GM20000 (cell line): ENCODE measurements around the gene ITM2A.

Experiments
- DNase-seq: peaks from one replicate; pipeline ENCODE4 v3.0.0; 2012; ENCODE audit warnings: low spot score
- TF ChIP-seq, protein P1 (sequence below): IDR thresholded peaks from 2 replicates; pipeline ENCODE4 v1.5.1; 2012; ENCODE audit warnings: mild to moderate bottlenecking, control low read depth; ENCODE audit errors: extremely low read depth, missing control alignments

Gene ITM2A

DNA sequence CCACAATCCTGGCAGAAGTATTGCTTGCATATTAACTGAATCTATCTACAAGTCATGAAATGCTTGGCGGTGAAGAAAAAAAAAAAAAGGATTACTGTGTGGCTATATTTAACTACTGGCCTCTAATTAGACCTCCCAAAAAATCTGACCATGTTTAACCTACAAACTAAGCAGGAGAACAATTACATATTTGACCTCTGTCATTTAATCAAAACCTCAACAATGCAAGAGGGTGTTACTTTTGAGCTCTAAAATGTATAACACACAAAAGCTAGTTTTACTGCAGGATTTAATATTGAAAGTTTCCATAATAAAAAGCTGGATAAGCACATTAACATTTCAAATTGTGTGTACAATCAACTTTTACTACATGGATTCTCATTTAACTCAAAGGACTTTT, 1.5 kb downstream of the ITM2A start:
- no peak for DNase-seq
- TF ChIP-seq, protein P1, sequence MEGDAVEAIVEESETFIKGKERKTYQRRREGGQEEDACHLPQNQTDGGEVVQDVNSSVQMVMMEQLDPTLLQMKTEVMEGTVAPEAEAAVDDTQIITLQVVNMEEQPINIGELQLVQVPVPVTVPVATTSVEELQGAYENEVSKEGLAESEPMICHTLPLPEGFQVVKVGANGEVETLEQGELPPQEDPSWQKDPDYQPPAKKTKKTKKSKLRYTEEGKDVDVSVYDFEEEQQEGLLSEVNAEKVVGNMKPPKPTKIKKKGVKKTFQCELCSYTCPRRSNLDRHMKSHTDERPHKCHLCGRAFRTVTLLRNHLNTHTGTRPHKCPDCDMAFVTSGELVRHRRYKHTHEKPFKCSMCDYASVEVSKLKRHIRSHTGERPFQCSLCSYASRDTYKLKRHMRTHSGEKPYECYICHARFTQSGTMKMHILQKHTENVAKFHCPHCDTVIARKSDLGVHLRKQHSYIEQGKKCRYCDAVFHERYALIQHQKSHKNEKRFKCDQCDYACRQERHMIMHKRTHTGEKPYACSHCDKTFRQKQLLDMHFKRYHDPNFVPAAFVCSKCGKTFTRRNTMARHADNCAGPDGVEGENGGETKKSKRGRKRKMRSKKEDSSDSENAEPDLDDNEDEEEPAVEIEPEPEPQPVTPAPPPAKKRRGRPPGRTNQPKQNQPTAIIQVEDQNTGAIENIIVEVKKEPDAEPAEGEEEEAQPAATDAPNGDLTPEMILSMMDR, result no peak

DNA sequence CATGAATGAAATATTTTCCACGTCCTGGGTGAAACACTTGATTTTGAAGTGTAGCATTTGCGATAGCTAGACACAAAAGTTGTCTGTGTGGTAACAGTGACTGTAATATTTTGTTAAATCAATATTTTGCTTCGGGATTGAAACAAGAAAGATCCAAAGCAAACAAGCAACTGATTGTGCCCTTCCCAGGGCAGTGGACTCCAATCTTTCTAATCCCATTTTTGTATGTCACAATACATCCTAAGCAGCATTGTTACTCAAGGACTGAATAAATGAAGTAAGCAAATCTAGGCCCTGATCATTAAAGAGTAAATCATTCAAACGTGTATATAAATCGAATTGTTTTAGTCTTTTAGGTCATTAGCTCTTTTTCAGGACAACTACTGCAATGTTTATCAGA, 2.8 kb downstream of the ITM2A start:
- no peak for DNase-seq
- TF ChIP-seq, protein P1, result no peak

DNA sequence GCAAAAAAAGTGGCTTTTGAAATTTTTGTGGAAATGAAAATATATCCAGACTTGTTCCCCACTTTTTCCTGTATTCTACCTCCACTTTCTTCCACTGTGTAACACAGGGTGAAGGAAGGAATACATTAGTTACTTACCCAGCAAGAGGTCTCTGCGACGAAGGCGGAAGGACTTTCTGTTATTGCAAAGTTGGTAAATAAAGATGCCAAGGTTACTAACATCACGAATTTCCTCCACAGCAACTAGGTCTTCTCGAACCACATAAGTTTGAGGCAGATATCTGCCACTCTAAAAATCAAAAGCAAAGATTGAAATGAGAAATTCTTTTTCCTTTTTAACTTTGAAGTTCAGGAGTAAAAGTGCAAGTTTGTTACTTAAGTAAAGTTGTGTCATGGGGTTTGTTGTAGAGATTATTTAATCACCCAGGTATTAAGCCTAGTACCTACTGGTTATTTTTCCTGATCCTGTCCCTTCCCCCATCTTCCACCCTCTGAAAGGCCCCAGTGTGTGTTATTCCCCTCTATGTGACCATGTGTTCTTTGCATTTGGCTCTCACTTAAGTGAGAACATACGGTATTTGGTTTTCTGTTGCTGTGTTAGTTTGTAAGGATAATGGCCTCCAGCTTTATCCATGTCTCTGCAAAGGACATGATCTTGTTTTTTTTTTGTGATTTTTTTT, 5.8 kb downstream of the ITM2A start:
- TF ChIP-seq, protein P1, result no peak
- no peak for DNase-seq

DNA sequence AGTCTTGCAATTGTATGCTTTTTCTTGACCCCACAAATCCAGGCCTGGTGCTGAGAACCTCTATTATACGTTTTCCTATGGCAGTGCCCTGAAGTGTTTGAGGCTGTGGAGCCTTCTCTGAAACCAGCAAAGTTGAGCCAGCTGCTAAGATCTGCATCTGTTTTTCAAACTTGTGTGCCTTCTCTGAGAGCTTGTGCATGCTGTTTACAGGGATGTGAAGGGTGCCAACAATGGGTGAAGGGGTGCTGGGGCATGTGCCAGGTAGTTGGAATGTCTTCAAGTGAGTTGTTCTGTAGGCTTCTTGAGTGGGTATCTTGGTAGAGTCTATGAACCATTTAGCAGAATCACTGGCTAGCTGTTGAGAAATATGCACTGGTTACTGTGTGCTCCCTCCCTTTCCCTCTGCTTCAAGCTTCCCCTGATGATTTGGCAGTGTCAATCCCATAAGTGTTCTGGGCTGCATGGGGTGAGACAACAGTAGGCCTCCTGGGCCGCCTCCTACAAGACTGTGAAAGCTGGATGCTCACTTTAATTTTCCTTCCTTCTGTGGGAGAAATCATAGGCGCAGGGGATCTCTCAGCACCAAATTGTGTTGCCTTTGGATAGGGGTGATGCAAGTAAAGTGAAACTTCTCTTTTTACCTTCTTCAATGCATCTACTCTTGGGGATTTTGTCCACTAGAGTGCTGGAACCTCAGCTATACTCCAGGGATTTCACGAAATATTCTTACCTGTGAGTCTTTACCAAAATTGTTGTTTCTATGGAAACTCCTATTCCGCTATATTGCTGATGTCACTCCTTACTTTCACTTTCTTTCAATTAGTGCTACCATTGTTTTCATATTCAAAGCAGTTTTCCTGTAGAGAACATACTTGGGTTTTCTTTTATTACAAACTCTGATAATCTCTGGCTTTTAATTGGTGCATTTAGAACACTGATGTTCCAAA, 30.0 kb downstream of the ITM2A start:
- TF ChIP-seq, protein P1, result no peak
- no peak for DNase-seq

DNA sequence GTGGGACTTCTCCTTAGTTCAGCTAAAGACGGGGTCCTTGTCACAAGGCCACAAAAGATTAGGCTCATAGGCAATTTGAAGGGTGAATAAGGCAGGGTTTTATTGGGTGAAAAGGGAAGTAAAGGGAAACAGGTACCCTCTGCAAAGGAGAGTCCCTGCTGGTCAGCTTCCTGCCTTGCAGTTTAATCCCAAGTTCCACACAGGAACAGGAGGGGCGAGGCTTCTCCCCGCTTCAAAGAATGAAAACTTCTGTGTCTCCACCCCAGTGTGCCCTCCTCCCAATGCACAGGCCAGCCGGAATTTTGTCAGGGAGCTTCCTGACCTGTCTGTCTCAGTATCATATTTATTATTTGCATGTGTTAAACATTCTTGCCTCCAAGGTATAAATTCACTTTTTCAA, 37.1 kb downstream of the ITM2A start:
- TF ChIP-seq, protein P1, result no peak
- DNase-seq, result no peak

DNA sequence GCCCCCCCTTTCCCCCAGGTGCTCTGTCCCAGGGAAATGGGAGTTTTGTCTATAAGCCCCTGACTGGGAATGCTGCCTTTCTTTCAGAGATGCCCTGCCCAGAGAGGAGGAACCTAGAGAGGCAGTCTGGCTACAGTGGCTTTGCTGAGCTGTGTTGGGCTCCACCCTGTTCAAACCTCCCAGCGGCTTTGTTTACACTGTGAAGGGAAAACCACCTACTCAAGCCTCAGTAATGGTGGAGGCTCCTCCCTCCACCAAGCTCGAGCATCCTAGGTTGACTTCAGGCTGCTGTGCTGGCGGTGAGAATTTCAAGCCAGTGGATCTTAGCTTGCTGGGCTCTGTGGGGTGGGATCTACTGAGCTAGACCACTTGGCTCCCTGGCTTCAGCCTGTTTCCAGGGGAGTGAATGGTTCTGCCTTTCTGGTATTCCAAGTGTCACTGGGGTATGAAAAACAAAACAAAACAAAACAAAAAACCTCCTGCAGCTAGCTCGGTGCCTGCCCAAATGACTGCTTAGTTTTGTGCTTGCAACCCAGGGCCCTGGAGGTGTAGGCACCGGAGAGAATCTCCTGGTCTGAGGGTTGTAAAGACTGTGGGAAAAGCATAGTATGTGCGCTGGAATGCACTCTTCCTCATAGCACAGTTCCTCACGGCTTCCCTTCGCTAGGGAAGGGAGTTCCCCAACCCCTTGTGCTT, 41.7 kb downstream of the ITM2A start:
- no peak for DNase-seq
- TF ChIP-seq, protein P1, result no peak
